ENCODE measurements around the gene EMX2.
"Not testable (repeated sequence)": the region's sequence is repeated elsewhere in the genome, so short reads cannot be mapped to it uniquely, and the experiment has no call there.

The EMX2 gene

DNA sequence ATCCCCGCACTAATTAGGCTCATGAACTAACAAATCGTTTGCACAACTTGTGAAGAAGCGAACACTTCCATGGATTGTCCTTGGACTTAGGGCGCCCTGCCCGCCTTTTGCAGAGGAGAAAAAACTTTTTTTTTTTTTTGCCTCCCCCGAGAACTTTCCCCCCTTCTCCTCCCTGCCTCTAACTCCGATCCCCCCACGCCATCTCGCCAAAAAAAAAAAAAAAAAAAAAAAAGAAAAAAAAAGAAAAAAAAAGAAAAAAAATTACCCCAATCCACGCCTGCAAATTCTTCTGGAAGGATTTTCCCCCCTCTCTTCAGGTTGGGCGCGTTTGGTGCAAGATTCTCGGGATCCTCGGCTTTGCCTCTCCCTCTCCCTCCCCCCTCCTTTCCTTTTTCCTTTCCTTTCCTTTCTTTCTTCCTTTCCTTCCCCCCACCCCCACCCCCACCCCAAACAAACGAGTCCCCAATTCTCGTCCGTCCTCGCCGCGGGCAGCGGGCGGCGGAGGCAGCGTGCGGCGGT is at the start of gene EMX2:
Gene EMX2, plus strand, starts transcription at position 41 of the 519 bp plus-strand sequence. CDS start 522 bp downstream, outside the sequence.
- DNase-seq (ENCODE audit: low read depth, low spot score): no peak

DNA sequence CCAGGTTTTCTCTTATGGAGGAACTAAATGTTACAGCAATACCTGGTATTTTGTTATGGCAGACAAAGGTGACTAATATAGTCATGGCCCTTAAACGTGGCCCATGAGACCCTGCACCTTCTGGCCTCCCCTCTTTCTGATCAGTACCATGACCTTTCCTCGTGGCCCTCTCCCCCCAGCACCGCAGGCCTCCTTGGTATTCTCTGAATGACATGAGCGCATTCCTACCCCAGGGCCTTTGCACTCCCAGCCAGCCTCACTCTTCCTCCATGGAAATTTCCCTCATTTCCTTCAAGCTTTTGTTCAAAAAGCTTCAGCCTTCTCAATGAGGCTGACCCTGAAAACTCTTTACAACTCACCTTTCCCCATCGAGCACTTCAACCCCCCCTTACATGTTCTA is 46.5 kb upstream of the EMX2 start:
- no peak for DNase-seq (ENCODE audit: low read depth, low spot score)

DNA sequence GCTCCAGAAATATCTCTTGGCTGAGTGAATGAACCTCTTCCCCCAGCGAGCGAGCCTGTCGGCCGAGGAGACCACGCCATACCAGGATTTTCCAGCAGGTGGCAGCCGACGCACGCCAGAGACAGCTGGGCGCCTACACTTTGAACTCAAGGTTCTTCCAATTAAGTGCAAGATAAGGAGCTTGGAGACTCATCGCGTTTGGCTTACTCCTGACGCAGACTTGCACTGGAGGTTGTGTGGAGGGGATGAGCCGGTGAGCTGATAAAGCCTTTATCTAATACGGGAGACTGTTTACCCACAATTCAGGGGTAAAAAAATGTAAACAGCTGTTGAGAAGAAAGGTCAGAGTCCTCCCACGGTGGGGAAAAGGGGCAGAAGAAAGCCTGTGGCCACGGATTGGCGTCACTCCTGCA is 45.9 kb upstream of the EMX2 start:
- peak; percentile 52 for DNase-seq (ENCODE audit: low read depth, low spot score)

DNA sequence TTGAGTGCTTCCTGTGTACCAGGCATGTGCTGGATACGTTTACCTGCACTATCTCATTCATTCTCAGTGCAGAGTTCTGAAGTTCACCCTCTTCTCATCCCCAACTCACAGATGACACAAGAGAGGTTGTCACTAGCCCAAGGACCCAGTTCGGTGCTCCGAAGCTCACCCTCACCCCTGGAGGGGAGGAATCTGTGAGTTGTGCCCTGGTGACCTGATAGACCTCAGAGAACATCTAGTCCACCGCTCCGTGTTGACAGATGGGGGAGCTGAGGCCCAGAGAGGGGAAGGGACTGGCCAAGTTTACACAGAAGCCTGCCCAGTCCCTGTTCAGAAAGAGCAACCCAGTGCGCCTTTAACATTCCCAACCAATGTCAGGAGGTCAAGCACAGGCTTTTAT is 44.8 kb upstream of the EMX2 start:
- no peak for DNase-seq (ENCODE audit: low read depth, low spot score)

DNA sequence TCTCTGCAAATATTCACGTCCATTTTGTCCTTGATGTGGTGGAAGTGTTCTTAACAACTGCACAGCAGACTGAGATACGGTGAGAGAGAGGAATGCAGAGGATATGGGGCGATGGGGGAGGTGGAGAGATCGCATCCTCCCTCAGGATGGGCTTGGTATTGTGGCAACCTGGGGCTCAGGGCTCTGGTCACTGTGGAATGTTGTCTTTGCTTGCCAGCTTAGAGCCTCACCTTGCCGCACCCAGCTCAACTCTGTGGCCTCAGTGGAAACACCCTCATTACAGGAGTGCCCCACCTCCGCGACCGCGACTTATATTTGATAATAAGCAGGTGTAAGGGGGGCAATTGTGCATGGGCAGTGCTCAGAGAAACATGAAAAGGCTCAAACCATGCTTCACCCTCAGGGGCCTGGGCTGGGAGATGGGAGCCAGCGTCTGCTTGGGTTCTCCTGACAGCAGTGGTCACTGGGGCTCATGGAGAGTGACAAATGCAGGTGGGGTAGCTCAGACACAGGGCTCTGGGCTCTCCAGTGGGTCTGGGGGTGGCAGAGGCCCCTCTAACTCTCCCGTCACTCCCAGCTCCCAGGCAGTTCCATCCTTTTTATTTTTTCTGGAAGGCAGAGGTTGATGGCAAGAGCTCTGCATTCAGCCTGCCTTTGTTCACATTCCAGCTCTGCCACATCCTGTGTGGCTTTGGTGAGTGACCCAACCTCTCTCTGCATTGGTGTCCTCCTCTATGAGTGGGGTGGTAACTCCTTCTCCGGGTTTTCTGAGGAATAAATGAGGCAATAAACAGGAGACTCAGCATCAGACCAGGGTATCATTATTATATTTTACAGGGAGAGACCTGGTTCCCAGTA is 43.1 kb upstream of the EMX2 start:
- no peak for DNase-seq (ENCODE audit: low read depth, low spot score)

DNA sequence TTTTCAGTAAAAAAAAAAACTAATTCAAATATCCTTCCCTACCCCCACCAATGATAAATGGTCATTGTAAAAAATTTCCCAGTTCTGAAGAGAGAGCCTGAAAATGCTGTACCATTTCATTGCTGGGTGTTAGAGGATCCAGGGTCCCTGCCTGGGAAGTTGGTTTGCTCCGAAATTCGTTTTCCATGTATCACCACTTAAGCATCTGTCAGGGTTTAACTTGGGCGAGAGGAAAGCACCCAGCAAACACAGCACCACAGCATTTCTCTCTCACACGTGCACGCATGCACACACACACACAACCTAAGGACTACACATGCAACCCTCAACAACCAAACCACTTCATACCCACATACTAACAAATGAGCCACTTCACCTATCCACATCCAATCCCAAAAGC is 42.1 kb upstream of the EMX2 start:
- no peak for DNase-seq (ENCODE audit: low read depth, low spot score)

DNA sequence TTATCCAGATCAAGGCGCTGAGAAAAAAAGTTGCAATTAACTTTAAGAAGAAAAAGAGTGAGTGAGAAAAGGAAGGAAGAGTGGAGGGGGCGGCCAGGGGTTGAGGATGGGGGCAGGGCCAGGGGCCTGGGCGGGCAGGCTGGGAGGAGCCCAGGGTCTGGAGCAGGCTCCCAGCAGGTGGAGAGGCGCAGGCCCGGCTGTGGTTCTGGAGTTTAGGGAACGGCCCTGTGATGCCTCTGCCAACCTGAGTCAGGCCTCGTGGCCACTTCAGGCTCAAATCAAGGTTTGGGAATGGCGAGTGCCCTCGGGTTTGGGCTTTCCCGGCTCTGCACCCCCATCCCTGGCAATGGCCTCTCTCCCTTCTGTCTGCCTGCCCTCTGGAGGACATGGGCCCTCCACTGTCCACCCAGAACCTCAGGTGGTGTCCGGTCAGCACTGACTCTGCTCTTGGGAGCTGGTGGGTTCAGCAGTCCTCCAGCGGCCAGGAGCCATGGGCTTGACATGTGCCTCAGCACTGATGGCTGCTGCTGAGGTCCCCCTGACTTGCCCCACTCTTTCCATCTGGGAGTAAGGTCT is 41.0 kb upstream of the EMX2 start:
- no peak for DNase-seq (ENCODE audit: low read depth, low spot score)

DNA sequence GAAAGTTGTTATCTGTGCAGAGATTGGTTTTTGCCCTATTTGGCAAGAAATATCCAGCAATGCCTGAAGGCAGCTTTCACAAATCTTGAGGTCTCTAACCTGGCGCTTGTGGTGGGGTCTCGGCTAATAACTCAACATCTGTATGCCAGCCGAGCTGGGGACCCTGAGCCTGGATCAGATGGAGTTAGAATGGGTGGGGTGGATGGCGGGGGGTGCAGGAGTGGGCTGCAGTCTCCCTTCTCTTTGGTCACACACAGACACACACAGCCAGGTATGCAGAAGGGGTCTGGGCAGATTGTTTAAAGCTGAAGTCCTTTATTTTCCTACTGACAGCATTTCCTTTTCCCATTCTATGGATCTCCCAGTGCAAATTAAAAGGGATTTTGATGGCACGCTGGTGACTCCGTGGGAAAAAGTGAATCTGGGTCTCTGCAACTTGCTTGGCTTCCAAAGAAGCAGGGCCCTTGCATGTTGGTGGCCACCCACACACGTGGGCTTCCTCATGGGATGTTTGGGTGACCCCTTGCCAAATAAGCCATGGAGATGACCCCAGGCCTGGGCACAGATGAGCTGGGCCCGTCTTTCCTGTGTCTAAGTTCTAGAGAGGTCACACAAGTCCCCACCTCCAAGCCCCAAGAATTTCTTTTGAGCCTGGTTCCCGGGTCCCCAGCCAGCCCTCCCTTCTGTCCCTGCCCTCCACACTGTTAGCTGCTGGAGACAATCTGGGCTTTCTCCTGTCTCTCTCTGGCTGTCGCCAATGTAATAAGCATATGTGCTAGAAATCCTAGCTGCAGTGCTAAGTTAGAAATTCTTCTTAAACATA is 39.9 kb upstream of the EMX2 start:
- DNase-seq (ENCODE audit: low read depth, low spot score): no peak

DNA sequence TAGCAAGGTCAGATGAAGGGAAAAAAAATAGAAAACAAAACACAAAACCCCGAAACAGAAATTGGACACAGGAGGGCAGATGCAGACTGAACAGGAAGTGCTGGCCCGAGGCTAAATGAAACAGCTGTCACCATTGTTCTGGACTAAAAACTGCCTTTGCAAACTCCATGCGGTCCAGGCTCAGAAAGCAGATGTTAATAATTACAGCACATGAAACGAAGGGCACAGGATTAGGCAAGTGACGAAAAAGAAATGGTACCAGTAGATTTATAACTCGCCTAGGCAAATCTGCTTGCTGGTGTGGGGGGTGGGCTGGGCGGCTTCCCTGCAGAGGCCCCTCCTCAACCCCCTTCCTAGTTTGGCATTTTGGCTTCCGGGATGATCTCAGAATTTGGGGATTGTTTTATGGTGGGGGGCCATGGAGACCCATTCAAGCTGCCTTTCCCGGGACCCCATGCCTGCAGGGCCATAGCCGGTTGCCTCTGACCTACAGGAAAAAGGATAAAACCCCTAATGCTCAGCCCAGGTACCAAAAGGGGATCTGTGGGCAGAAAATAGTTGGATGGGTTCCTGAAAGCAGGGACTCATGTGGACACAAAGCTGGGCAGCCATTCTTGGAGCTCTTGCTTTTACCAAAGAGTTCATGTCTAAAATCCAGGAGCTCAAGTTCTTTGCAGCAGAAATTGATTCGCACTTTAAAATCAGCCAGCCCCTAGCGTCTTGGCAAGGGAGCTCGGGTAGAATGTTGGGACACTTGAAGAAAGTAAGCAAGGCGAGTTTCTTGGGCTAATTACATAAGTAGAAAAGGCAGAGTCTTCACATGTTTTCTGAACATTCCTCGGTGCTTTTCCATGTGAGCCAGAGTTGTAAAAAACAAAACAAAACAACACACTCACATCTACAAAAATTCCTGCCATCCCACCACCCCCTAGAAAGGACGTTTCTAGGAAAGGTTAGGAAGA is 39.0 kb upstream of the EMX2 start:
- DNase-seq (ENCODE audit: low read depth, low spot score): no peak

DNA sequence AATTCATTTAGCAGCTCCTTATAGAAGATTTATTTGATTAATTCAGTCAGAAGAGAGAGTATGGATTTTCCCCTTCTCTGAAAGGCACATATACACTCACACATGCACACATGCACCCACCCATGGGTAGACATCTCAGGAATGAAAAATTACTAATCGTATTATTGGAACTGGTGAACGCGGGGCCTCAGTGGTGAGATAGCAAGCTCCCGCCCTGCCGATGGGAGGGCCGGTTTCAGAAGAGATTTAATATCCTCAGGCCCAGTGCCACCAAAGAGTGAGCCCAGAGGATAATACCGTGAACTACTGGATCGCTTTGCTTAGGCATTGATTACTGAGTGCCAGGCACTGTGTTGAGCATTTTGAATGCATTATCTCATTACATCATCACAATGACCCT is 38.0 kb upstream of the EMX2 start:
- no peak for DNase-seq (ENCODE audit: low read depth, low spot score)

DNA sequence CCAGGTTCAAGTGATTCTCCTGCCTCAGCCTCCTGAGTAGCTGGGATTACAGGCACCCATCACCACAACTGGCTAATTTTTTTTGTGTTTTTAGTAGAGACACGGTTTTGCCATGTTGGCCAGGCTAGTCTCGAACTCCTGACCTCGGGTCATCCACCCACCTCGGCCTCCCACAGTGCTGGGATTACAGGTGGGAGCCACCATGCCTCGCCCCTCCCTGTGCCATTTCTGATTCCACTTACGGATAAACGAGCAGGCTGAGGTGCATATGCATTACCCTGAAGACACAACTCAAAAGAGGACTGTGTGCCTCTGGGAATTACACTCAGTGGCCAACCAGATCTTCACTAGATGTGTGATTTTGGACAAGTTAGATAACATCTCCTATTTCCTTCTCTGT is 35.5 kb upstream of the EMX2 start:
- DNase-seq (ENCODE audit: low read depth, low spot score): not testable (repeated sequence)

DNA sequence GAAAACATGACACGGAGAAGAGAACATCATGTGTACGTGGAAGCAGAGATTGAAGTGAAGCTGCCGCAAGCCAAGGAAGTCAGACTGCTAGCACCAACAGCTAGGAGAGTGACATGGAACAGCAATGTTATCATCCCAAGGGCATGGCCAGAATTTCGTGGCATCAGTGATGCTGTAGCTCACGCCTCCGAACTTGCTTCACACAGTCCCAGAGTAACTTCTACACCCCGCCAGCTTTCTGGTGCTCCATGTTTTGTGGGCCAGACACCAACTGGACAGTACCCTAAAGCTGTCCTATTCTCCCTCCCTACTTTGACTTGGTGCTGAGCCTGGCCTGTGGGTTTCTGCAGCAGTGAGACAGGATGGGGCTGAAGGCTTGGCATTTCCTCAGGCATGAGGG is 33.0 kb upstream of the EMX2 start:
- no peak for DNase-seq (ENCODE audit: low read depth, low spot score)

DNA sequence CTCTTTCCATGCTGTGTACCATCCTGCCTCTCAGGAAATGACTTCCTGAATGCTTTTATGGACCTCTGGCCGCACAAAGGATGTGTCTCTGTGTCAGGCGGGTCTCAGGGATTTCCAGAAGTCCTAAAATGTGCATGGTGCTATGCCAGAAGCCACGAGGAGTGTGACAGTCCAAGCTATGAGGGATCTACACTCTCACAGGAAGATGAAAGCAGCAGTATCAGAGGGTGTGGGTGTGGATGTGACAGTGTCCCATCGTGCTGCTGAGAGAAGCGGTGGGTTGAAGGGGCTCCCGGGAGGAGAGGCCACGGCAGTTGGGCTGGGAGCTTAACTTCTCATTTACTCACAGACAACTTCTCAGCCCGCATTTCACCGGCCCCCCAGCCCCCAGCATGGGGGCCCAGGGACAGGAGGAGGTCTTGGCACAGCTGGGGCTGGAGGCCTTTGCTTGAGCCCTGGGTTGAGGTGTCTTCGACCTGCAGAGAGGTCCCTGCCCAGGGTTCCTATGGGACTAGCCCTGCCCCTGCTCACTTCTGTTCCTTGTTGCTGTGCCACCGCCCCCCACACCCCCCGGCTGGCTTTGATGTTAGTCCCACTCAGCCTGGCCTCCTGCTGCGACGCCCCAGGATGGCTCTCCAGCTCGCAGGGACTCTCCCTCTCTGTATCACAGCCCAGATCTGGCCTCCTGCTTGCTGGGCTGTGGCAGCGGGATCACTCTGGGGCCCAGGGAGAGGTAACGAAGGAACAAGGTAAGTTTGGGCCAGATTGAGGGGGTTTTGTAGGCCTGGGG is 30.8 kb upstream of the EMX2 start:
- DNase-seq (ENCODE audit: low read depth, low spot score): no peak

DNA sequence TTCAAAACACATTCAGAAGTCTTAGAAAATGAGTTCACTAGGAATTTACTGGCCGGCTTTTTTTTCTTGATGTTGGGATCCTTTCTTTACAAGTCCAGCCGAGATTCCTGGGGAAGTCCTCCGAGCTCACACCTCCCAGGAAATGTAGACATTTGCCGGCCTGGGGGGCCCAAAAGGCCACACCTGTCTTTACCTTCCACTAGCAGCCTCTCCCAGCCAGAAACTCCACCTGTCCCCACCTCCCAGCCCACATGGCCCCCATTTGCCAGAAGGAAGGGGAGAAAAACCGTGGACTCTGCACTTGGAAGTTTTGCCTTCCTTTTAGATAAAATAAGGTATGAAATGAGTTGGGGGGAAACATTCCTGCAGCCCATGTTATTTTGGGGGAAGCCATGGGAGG is 27.6 kb upstream of the EMX2 start:
- no peak for DNase-seq (ENCODE audit: low read depth, low spot score)

DNA sequence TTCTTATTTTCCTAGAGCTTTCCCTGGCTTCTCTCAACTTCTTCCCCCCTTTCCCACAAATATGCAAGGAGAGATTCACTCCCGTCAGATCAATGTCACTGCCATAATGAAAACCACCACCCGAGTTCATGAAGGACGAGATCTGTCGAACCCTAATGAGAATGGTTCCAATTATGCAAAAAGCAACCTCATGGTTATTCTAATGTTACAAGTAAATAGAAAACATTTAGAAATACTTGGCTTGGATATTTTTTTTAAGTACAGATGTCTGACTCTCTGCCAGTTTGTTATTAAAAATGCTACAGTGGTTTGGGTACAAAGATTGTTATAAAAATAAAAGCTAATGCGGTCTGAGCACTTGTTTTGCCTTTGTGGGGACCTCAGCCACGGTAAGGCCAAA is 25.9 kb upstream of the EMX2 start:
- no peak for DNase-seq (ENCODE audit: low read depth, low spot score)

DNA sequence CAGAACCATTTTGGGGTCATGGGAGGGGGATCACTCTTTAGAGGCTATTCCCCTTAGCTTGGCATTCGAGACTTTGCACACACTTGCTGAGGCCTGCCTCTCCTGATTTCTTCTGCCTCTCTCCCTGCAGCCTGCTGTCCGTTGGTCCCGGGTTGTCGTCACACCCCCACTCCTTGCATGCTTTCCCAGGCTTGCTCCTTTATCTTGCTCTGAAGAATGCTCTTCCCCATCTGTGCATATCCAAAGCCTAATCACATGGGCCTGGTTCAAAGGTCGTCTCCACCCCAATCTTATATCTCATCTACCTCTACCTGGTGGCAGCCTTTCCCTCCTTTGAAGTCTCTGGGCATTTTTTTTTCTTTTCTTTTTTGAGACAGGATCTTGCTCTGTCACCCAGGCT is 24.3 kb upstream of the EMX2 start:
- DNase-seq (ENCODE audit: low read depth, low spot score): no peak

DNA sequence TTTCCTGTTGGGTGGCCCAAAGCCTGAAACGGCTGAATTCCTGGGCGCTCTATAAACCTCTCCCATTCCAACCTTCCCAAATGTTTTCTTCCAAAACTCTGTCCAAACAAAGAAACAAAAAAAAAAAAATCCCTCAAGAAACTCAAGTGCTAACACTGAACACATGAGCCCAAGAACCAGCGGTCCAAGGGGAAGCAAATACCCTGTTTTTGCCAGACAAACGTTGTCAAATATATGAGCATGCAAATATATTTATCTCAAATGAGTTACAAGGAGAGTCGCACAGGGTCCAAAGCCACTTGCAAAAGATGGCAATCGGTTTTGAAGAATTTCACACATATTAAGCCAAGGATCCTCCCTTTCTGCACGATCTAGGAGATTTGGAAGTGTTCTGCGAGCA is 23.3 kb upstream of the EMX2 start:
- DNase-seq (ENCODE audit: low read depth, low spot score): no peak

DNA sequence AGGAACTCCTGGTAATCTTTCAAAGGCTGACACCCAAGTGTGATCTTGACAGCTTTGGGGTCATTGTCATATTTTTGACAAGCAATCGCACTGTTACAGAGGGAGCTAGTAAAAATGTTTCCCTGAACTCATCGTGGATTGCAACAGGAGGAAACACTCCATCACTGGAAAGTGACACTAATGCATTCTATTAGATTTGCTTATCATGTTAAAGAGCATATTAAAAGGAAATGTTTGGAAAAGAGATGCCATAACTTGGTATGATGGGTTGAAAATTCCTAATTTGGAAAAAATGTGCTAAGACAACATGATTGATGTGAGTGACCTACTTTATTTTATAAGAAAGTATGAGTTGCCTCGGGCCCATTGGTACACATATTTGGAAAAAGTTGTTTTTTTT is 22.7 kb upstream of the EMX2 start:
- DNase-seq (ENCODE audit: low read depth, low spot score): no peak

DNA sequence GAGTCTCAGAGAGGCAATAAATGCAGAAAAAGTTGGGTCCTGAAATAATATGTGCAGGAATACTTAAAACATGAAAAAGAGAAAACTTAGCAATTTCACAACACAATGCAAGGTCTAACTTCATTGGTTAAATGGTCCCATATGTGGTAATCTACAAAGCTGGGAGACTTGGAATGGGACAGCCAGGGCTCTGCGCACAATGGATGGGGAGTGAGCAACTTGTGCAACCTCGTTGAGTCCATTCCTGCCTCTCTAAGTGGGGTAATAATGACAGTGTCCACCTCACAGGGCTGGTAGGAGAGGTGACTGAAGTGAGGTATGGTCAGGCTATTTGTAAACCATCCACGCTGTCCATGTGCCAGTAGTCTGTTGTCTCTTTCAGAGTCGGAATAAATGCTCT is 11.8 kb upstream of the EMX2 start:
- DNase-seq (ENCODE audit: low read depth, low spot score): no peak

DNA sequence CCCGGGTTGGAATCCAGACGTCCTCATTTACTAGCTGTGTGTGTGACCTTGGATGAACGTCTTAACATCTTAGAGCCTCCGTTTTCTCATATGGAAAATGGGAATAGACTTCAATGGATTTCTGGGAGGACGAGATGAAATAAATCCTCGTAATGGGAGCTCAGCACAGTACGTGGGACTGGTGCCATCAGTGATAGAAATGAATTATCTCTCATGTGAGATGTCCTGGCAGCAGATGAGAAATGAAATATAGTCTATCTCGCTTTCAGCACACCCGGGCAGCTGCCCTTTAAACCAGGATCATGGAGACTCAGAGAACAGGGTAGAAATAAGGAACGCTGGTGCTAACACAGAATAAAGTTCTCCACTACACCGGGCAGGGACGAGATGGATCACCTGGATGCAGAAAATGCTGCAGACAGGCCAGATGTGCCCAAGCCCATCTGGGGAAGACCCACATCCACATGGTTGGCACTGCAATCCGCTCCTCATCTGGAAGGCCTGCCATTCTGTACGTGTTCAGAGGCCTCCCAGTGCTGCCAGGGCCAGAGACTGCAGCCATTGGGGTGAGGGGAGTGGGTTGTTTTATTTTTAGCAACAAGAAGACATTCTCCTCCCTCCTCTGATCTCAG is 11.1 kb upstream of the EMX2 start:
- no peak for DNase-seq (ENCODE audit: low read depth, low spot score)

Data from iPS DF 19.7 (cell line).